Cardiac muscle cell (in vitro differentiated cells and primary cell): ENCODE measurements around the gene CREB5. TPM values are rescaled to one million over a fixed set of nuclear protein-coding genes. Genes with fewer than 3 reads are reported as not detected.
A peak's percentile ranks its signal among the peaks of the same experiment; 100 is the strongest.

Experiments
- DNase-seq, 2 donors: peaks; one replicate each; pipeline versions ENCODE4 v3.0.0 to v3.0.0-alpha.2; 2010 to 2017; ENCODE audit warnings: low read depth in 1 of 2, low spot score in 1 of 2
- H3K27ac ChIP-seq: fragments of 200-600 bp; sonication (generic); 2 replicates; pipeline ENCODE4 v1.5.1; 2016
- H3K27me3 ChIP-seq: fragments of 200-600 bp; sonication (generic); 2 replicates; pipeline ENCODE4 v1.6.0; 2016; ENCODE audit warnings: control low read depth
- H3K36me3 ChIP-seq: fragments of 200-600 bp; sonication (generic); 2 replicates; pipeline ENCODE4 v1.5.1; 2016; ENCODE audit warnings: control low read depth
- H3K4me1 ChIP-seq: fragments of 200-600 bp; sonication (generic); 2 replicates; pipeline ENCODE4 v1.8.1; 2017; ENCODE audit warnings: low read depth, mild to moderate bottlenecking, mixed run types
- H3K4me3 ChIP-seq: fragments of 200-600 bp; sonication (generic); 2 replicates; pipeline ENCODE4 v1.5.1; 2016; ENCODE audit warnings: mild to moderate bottlenecking
- H3K9me3 ChIP-seq: fragments of 200-600 bp; sonication (generic); 2 replicates; pipeline ENCODE4 v1.5.1; 2017; ENCODE audit warnings: low read depth, mild to moderate bottlenecking, control low read depth
- polyA plus RNA-seq: library from polyadenylated mRNA; unstranded; fragments of >200 nt; fragmentation: Nextera tagmentation; extraction: Ambion mirVana; gene quantifications from 2 replicates; pipeline ENCODE4 v1.2.1, GENCODE V29; 2016
- total RNA-seq: library from RNA; depleted of rRNA; stranded (reverse); fragments of >200 nt; gene quantifications from 2 replicates; pipeline ENCODE4 v1.2.3, GENCODE V29; 2016
- TF ChIP-seq, protein P1 (sequence below): IDR thresholded peaks from 2 replicates; pipeline ENCODE4 v1.5.1; 2012; ENCODE audit warnings: low read depth, mild to moderate bottlenecking, low read length

The CREB5 gene
- total and polyA plus RNA-seq, 2 experiments from 2014 or later = 4.6 TPM

DNA sequence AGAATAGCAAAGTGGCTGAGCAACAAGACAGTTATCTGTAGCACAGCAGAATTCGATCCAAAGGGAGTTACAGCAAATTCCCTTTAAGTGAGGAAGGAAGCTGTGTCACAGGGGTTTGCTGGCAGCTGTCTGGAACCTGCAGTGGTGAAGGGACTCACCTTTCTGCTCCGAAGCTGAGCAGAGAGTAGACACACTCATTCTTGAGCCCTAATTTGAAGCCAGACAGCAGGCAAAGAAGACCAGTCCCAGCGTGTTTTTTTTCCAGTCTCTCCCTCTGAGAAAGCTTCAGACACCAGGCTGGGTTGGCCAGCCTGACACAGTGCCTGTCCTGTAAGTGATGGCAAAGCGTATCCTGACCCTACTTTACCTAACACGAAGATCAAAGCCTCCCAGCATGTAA is 335.1 kb downstream of the CREB5 start:
- TF ChIP-seq, protein P1, sequence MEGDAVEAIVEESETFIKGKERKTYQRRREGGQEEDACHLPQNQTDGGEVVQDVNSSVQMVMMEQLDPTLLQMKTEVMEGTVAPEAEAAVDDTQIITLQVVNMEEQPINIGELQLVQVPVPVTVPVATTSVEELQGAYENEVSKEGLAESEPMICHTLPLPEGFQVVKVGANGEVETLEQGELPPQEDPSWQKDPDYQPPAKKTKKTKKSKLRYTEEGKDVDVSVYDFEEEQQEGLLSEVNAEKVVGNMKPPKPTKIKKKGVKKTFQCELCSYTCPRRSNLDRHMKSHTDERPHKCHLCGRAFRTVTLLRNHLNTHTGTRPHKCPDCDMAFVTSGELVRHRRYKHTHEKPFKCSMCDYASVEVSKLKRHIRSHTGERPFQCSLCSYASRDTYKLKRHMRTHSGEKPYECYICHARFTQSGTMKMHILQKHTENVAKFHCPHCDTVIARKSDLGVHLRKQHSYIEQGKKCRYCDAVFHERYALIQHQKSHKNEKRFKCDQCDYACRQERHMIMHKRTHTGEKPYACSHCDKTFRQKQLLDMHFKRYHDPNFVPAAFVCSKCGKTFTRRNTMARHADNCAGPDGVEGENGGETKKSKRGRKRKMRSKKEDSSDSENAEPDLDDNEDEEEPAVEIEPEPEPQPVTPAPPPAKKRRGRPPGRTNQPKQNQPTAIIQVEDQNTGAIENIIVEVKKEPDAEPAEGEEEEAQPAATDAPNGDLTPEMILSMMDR = no peak
- H3K27ac ChIP-seq = no peak overlapping the region
- no peaks in the 10 kb centered on the region for H3K27me3 ChIP-seq

DNA sequence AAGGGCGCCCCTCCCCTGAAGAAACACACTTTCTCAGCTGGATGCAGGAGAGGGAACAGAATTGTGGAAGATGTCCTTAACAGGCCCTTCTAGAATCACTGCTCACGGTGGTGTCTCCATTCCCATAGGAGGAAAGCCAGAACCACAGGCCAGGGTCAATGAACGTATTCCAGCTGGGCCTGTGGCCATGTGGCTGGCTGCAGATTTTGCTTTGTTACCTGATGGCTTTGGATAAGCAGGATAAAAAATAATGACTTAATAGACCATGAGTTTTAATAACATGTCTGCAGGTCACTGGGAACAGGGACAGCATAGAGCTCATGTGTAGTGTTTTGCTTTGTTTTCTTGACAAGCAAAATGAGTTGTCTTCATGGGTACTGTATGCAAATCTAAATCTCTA is 335.5 kb downstream of the CREB5 start:
- Histone ChIP-seq H3K27me3 (no peaks in the 10 kb centered on the region), H3K27ac (no peak overlapping the region), H3K4me1 (peaks cover 10% of the 10 kb centered on the region), H3K9me3 (no peaks in the 10 kb centered on the region), H3K4me3 (no peak overlapping the region), H3K36me3 (no peaks in the 10 kb centered on the region)
- DNase-seq = no peak
- TF ChIP-seq, protein P1 = no peak

More for the DNA sequence above, 335.1 kb downstream of the CREB5 start:
- Histone ChIP-seq H3K4me3 (no peak overlapping the region), H3K9me3 (no peaks in the 10 kb centered on the region), H3K36me3 (no peaks in the 10 kb centered on the region), H3K4me1 (peaks cover 10% of the 10 kb centered on the region)
- DNase-seq = no peak

DNA sequence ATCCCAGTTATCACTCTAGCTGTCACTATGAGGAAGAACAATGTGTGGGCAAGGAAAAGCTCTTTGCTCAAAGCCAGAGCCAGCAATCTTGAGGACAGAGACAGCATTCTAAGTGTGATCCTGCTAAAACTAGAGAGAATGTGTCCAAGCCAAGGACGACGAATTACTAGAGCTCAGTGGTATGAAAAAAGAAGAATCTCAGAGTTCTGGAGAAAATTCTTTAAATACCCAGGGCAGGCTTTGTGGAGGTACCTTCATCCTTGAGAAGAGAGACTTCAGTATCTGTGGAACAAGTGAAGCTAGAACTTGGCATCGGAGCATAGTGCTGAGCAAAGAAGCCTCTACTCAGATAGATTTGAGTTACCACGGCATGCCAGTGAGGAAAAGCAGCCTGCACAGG is 336.0 kb downstream of the CREB5 start:
- DNase-seq = no peak
- no peaks in the 10 kb centered on the region for H3K27me3 ChIP-seq
- peaks cover 10% of the 10 kb centered on the region for H3K4me1 ChIP-seq
- TF ChIP-seq, protein P1 = no peak
- no peaks in the 10 kb centered on the region for H3K9me3 ChIP-seq
- no peak overlapping the region for H3K27ac ChIP-seq
- no peak overlapping the region for H3K4me3 ChIP-seq
- no peaks in the 10 kb centered on the region for H3K36me3 ChIP-seq

DNA sequence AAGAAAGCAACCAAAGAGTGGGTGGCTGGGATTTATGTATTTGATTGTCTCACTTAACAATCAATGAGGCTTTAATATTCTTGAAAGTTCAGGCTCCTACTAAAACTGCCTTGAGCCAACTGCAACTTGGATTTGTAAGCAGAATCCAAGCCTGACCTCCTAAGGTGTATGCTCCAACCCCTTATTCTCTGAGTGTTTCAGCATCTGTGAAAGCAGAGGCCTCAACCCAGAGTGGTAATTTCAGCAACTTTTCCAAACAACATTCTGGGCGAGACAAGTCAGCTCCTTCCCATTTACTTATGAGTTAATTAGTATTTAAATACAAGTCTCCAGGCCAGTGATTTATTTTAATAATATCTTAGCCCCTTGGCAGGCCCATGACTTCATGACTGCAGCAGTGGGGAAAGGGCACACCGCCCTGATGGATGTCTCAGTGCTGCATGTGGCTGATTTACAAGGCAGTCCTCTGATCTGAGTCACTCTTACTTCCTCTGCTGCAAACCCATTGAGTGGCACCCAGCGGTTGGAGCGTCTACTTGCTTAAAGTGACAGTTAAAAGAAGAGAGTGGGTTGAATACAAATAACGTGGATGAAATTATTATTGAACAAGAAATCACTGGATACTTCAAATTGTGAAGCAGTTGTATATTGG is 336.7 kb downstream of the CREB5 start:
- no peaks in the 10 kb centered on the region for H3K36me3 ChIP-seq

DNA sequence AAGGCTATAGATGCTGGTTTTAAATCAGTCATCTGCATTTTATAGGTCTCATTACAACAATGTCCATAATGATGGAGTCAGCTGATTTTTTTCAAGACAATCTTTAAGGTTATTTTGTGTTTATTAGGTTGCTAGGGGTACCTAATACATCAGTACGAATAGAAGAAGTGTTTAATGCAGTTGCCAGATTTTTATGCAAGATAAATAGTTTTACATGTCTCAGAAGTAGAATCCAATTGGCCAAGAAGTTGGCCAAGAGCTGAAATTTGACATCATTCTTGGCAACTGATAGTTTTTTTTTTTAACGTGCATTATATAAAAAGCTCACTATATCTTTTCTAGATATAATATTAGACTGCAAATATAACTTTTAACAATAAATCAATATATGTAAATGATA is 337.3 kb downstream of the CREB5 start:
- Histone ChIP-seq H3K4me1 (peaks cover 10% of the 10 kb centered on the region), H3K27ac (no peak overlapping the region)

More for the DNA sequence above, 336.7 kb downstream of the CREB5 start:
- Histone ChIP-seq H3K9me3 (no peaks in the 10 kb centered on the region), H3K4me1 (peaks cover 10% of the 10 kb centered on the region), H3K27ac (no peak overlapping the region), H3K4me3 (no peak overlapping the region), H3K27me3 (no peaks in the 10 kb centered on the region)
- TF ChIP-seq, protein P1 = no peak
- no peak for DNase-seq

More for the DNA sequence above, 337.3 kb downstream of the CREB5 start:
- peak in 1 of 2 donors; percentile 17 for DNase-seq
- Histone ChIP-seq H3K4me3 (no peak overlapping the region), H3K36me3 (no peaks in the 10 kb centered on the region), H3K27me3 (no peaks in the 10 kb centered on the region), H3K9me3 (no peaks in the 10 kb centered on the region)
- TF ChIP-seq, protein P1 = no peak
